ENCODE data around the gene CSNK2A1. TPM values are rescaled to one million over a fixed set of nuclear protein-coding genes. Genes with fewer than 3 reads are reported as not detected.

The CSNK2A1 gene
- total RNA-seq, 2 experiments from 2014 or later: 154 to 155 TPM

DNA sequence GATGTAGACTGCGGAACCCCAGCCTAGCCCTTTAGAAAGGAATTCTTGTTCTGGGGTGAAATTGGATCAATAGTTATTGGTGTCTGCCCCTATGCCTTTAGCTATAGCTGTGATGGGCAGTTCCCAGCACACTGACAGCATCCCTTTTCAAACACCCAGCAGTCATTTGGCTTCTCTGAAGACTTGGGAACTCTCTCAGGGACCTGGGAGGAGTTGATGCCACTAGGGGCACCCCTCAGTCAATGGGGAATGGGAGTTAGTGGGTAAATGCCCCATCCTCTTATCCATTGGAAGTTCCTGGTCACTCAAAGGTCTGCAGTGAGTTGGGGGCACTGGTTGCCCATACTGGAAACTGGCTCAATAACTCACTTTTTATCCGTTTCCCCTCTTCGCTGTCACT lies 31.6 kb upstream of the CSNK2A1 start:
- Mint-ChIP-seq H3K9me3 (no peaks in the 10 kb centered on the region), H3K4me3 (no peak overlapping the region), H3K36me3 (no peaks in the 10 kb centered on the region), H3K4me1 (ENCODE audit: low read depth) (no peaks in the 10 kb centered on the region), H3K27me3 (peaks cover 24% of the 10 kb centered on the region), H3K27ac (no peak overlapping the region)
- ChIA-PET CTCF (no interaction called here), POLR2A (no interaction called here)
- no peak for DNase-seq
- intact Hi-C loops (cut with micrococcal nuclease): no loop called here

DNA sequence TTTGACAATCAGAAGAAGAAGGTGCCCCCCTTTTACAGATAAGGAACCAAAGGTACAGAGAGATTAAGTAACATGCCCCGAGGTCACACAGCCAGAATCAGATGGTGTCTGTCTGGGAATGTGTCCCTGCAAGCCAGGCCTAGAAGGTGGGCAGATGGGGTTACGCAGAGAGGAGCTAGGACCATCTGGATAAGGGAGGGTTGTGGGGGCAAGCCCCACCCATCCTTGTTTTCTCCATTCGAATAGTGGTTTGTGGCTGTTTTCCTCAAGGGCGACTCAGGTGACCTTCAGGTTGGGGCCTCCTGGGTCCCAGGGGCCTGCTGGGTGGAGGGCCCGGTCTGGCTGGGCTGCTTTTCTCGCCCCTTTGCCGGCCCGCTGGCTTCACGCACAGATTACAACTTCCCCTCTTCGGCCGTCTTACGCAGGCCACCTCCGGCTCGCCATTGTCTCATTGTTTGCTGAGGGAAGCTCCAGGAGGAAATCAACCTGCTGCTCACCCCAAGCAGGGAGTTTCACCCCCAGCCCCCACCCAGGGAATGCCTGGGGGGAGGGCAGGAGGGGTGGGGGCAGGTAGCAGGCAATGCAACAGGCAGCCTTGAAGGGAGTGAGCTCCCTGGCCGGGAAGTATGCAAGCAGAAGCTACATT lies 30.8 kb upstream of the CSNK2A1 start:
- Mint-ChIP-seq H3K9me3 (no peaks in the 10 kb centered on the region), H3K27me3 (peaks cover 28% of the 10 kb centered on the region), H3K4me1 (ENCODE audit: low read depth) (no peaks in the 10 kb centered on the region), H3K27ac (no peak overlapping the region), H3K36me3 (no peaks in the 10 kb centered on the region), H3K4me3 (no peak overlapping the region)
- ChIA-PET CTCF (no interaction called here), POLR2A (no interaction called here)
- DNase-seq: no peak
- intact Hi-C loops (cut with micrococcal nuclease): no loop called here

GRCh38 chr20:573414-574296 lies 30.1 kb upstream of the CSNK2A1 start:
- Mint-ChIP-seq H3K27ac (no peak overlapping the region), H3K4me3 (no peak overlapping the region), H3K4me1 (ENCODE audit: low read depth) (no peaks in the 10 kb centered on the region), H3K9me3 (no peaks in the 10 kb centered on the region), H3K36me3 (no peaks in the 10 kb centered on the region), H3K27me3 (peaks cover 31% of the 10 kb centered on the region)
- POLR2A ChIA-PET: no interaction called here
- CTCF ChIA-PET: interaction anchor here (1.1 to 1.7 kb wide), 2 partner anchors 10 to 72 kb away, joined by 3 to 10 read pairs; no protein-coding TSS in a partner anchor
- intact Hi-C loops (cut with micrococcal nuclease): no loop called here
- no peak for DNase-seq

- no peaks in the 10 kb centered on the region for H3K36me3 Mint-ChIP-seq
- no peaks in the 10 kb centered on the region for H3K4me1 Mint-ChIP-seq (ENCODE audit: low read depth)
- intact Hi-C loops (cut with micrococcal nuclease): no loop called here
- no peak overlapping the region for H3K4me3 Mint-ChIP-seq
- H3K27ac Mint-ChIP-seq: no peak overlapping the region
- ChIA-PET POLR2A (no interaction called here), CTCF (interaction anchor here (1.1 to 1.7 kb wide), 2 partner anchors 9 to 73 kb away, joined by 3 to 10 read pairs; no protein-coding TSS in a partner anchor)
- H3K9me3 Mint-ChIP-seq: no peaks in the 10 kb centered on the region
- H3K27me3 Mint-ChIP-seq: peaks cover 32% of the 10 kb centered on the region
- no peak for DNase-seq
Measured at GRCh38 chr20:572727-573126, 29.1 kb upstream of the CSNK2A1 start.

DNA sequence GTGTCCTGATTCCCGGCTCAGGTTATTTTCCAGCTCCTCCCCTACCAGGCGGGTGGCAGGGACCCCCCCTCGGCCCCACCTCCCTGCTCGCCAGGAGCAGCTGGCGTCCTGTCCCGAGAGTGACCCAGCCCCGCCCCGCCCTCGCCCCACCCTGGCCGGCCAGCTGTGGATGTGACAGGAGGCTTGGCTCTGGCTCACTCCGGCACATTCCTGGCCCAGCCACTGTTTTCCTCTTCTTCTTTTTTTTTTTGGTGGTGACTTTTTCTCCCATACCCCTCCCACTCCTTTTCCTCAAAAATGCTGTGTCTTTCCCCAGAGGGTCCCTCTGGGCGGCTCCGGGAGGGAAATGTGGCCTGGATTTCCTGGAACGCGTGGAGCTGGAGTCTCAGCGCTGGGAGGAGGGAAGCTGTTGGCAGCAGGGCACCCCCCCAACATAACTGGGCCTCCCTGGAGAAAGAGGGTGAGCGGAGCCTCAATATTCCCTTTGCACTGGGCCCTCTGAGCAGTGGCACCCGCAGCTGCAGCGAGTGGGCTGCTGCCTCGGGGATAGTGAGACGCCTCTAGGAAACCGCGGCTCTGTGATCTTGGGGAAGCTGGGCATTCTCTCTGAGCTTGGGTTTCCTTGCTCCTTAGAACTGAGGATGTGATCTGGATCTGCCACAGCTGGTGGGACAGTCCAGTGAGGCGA lies 28.3 kb upstream of the CSNK2A1 start:
- Mint-ChIP-seq H3K9me3 (no peaks in the 10 kb centered on the region), H3K4me3 (no peak overlapping the region), H3K36me3 (no peaks in the 10 kb centered on the region), H3K27me3 (peaks cover 39% of the 10 kb centered on the region), H3K27ac (no peak overlapping the region), H3K4me1 (ENCODE audit: low read depth) (no peaks in the 10 kb centered on the region)
- intact Hi-C loops (cut with micrococcal nuclease): no loop called here
- CTCF ChIA-PET: interaction anchor here (1.7 kb wide), 1 partner anchor 74 kb away, joined by 10 read pairs; no protein-coding TSS in a partner anchor
- POLR2A ChIA-PET: no interaction called here
- DNase-seq: no peak

DNA sequence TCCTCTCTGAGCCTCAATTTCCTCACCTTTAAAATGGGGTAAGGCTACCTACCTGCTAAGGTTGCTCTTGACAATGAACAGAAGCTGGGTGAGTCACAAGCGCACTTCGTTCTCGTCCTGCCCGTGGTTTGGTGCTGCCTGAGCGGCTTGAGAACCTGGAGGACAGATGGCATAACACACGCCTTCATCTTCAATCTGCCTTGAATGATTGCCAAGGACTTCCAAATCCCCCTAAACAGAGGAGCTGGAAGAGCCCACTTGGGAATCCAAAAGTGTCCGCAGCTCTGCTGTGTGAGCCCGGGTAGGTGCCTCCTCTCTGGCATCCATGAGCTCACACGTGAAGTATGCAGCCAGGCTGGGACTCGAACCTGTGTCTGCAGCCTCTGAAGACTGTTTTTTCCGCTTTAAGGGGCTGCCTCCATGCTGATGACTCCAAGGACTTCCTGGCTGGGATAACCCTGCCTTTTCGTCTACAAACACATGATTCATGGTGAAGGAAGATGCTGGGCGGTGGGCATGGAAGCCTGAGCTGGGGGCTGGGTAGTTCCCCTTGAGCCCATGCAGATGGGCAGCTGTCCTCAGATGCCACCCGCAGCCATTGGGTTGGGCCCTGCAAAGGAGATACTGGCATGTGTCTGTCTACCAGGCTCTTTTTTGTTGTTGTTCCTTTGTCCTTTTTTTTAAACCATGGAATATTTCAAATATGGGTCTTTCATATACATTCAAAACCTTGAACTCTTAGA lies 25.3 kb upstream of the CSNK2A1 start:
- CTCF ChIA-PET: interaction anchor here (1.4 kb wide), 1 partner anchor 9 kb away, joined by 3 read pairs; no protein-coding TSS in a partner anchor

DNA sequence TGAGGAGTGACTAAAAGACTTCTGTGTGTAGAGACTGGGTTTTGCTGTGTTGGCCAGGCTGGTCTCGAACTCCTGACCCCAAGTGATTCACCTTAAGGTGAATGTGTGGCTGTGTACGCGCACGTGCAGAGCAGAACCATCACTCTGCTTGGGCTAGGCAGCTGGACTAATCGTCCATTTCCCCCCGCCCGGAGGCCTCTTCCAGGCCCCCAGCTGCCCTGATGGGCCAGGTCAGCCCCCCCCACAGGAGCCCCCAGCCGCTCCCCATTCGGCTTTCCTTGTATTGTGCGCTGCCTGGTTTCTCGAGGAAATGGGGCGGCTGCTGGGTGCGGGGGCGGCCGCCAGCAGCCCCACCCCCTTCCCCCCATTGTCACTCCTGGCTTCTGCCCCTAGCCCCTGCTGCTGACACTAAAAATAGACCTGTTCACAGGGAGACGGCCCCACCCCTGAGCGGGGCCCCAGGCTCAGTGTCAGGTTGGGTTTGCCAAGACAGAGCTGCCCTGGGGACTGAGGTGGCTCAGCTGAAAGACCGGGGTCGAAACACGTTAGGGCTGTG lies 24.6 kb upstream of the CSNK2A1 start:
- ChIA-PET POLR2A (no interaction called here), CTCF (interaction anchor here (0.9 kb wide), 1 partner anchor 171 kb away, joined by 3 read pairs; no protein-coding TSS in a partner anchor)
- H3K9me3 Mint-ChIP-seq: no peaks in the 10 kb centered on the region
- no peaks in the 10 kb centered on the region for H3K36me3 Mint-ChIP-seq
- H3K27ac Mint-ChIP-seq: no peak overlapping the region
- no peak overlapping the region for H3K4me3 Mint-ChIP-seq
- H3K4me1 Mint-ChIP-seq (ENCODE audit: low read depth): no peaks in the 10 kb centered on the region
- intact Hi-C loops (cut with micrococcal nuclease): no loop called here
- H3K27me3 Mint-ChIP-seq: peaks cover 32% of the 10 kb centered on the region
- no peak for DNase-seq

More for the DNA sequence above, 25.3 kb upstream of the CSNK2A1 start:
- no peaks in the 10 kb centered on the region for H3K4me1 Mint-ChIP-seq (ENCODE audit: low read depth)
- DNase-seq: no peak
- H3K36me3 Mint-ChIP-seq: no peaks in the 10 kb centered on the region
- H3K9me3 Mint-ChIP-seq: no peaks in the 10 kb centered on the region
- intact Hi-C loops (cut with micrococcal nuclease): no loop called here
- H3K27me3 Mint-ChIP-seq: peaks cover 38% of the 10 kb centered on the region
- H3K27ac Mint-ChIP-seq: no peak overlapping the region
- no peak overlapping the region for H3K4me3 Mint-ChIP-seq
- POLR2A ChIA-PET: no interaction called here

- no peaks in the 10 kb centered on the region for H3K9me3 Mint-ChIP-seq
- POLR2A ChIA-PET: no interaction called here
- CTCF ChIA-PET: interaction anchor here (1.4 to 4.5 kb wide), 2 partner anchors 9 to 83 kb away, joined by 3 to 99 read pairs; no protein-coding TSS in a partner anchor
Measured at GRCh38 chr20:564192-564591, 20.6 kb upstream of the CSNK2A1 start.

GRCh38 chr20:563187-563586 lies 19.6 kb upstream of the CSNK2A1 start:
- intact Hi-C loops (cut with micrococcal nuclease): no loop called here
- Mint-ChIP-seq H3K27me3 (peaks cover 22% of the 10 kb centered on the region), H3K9me3 (no peaks in the 10 kb centered on the region), H3K4me1 (ENCODE audit: low read depth) (no peaks in the 10 kb centered on the region), H3K27ac (no peak overlapping the region), H3K4me3 (no peak overlapping the region), H3K36me3 (no peaks in the 10 kb centered on the region)
- ChIA-PET CTCF (interaction anchor here (0.7 to 4.5 kb wide), 14 partner anchors 8 to 176 kb away, joined by 3 to 99 read pairs (median 4); no protein-coding TSS in a partner anchor), POLR2A (no interaction called here)
- DNase-seq: no peak

More at GRCh38 chr20:564192-564591, 20.6 kb upstream of the CSNK2A1 start:
- Mint-ChIP-seq H3K27me3 (peaks cover 25% of the 10 kb centered on the region), H3K4me1 (ENCODE audit: low read depth) (no peaks in the 10 kb centered on the region), H3K4me3 (no peak overlapping the region), H3K27ac (no peak overlapping the region), H3K36me3 (no peaks in the 10 kb centered on the region)
- no peak for DNase-seq
- intact Hi-C loops (cut with micrococcal nuclease): no loop called here

- H3K4me3 Mint-ChIP-seq: no peak overlapping the region
- POLR2A ChIA-PET: interaction anchor here (0.9 kb wide), 1 partner anchor 19 kb away, joined by 3 read pairs; the partner anchor contains the start of gene CSNK2A1
- intact Hi-C loops (cut with micrococcal nuclease): no loop called here
Measured at GRCh38 chr20:562232-562897, 18.8 kb upstream of the CSNK2A1 start.

More at GRCh38 chr20:562232-562897, 18.8 kb upstream of the CSNK2A1 start:
- Mint-ChIP-seq H3K36me3 (no peaks in the 10 kb centered on the region), H3K27me3 (peaks cover 19% of the 10 kb centered on the region), H3K9me3 (no peaks in the 10 kb centered on the region), H3K27ac (no peak overlapping the region), H3K4me1 (ENCODE audit: low read depth) (no peaks in the 10 kb centered on the region)
- no peak for DNase-seq
- CTCF ChIA-PET: interaction anchor here (0.6 to 4.5 kb wide), 19 partner anchors 9 to 187 kb away, joined by 3 to 99 read pairs (median 3); no protein-coding TSS in a partner anchor
